C4-2B (cell line): ENCODE results near the gene DENND4B.

Source experiments
- H3K27ac ChIP-seq: fragments of 450-650 bp; 2 replicates; pipeline ENCODE4 v1.5.1; 2017
- ZFX ChIP-seq: fragments of 450-650 bp; IDR thresholded peaks from 2 replicates; pipeline ENCODE4 v1.6.1; 2017
- TF ChIP-seq, protein P1 (sequence below): fragments of 450-650 bp; conservative IDR thresholded peaks from 2 replicates; pipeline ENCODE4 v1.5.1; 2017; ENCODE audit warnings: mild to moderate bottlenecking

The DENND4B gene

DNA sequence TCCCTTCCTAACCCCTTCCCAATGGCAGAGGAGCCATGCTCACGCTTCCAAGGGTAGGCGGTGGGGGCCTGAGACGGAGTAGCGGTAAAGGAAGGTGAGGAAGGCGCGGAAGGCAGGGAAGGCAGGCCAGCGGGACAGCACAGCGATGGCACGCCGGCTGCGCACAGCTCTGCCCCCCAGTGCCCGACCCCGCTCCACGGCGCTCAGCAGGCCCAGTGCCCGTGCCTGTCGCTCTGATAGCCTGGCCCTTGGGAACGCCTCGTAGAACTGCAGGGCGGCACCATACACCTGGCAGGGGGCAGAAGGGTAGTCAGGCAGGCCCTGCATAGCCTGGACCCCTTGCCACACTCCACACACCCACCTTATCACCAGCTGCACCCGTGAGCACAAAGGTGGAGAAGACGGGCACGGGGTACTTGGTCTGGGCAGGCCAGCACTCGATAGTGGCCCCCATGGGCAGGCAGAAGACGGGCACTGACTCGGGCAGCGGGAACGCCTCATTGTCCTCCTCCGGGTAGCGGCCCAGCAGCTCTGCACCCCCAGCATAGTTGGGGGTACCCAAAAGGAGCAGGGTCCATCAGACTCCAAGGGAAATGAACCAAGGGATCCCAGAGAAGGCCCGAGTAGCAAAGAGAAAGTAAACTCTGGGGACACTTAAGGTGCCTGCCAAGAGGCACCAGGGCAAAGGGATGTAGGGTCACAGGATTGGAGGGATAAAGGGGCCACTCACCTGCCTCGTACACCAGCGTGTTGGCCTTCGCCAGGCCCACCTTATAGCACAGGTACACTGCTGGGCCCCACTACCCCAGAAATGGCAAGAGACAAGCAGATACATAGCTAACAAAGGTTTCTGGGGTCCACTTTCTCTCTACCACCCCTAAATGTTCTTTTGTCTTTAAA, 4.4 kb downstream of the DENND4B start:
- no peak for TF ChIP-seq ZFX
- TF ChIP-seq, protein P1, sequence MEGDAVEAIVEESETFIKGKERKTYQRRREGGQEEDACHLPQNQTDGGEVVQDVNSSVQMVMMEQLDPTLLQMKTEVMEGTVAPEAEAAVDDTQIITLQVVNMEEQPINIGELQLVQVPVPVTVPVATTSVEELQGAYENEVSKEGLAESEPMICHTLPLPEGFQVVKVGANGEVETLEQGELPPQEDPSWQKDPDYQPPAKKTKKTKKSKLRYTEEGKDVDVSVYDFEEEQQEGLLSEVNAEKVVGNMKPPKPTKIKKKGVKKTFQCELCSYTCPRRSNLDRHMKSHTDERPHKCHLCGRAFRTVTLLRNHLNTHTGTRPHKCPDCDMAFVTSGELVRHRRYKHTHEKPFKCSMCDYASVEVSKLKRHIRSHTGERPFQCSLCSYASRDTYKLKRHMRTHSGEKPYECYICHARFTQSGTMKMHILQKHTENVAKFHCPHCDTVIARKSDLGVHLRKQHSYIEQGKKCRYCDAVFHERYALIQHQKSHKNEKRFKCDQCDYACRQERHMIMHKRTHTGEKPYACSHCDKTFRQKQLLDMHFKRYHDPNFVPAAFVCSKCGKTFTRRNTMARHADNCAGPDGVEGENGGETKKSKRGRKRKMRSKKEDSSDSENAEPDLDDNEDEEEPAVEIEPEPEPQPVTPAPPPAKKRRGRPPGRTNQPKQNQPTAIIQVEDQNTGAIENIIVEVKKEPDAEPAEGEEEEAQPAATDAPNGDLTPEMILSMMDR, result no peak
- no peak overlapping the region for H3K27ac ChIP-seq

DNA sequence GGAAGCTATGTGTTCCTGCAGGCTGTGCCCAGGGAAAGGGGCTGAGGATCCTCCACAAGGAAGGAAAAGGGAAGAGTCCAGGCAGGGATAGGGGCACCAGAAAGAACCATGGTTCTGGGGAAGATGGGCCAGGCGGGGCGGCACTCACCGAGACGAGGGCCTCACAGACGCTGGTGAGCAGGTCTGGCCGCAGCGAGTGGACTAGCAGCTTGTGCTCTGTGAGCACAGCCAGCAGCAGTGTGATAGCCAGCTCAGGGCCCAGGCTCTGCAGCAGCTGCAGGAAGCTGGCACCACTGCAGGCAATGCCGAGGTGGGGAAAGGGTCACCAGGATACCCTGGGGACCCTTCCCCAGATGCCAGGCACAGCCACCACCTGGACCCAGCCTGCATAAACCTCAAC, 5.8 kb downstream of the DENND4B start:
- TF ChIP-seq, protein P1, result no peak
- no peak for TF ChIP-seq ZFX
- H3K27ac ChIP-seq, result no peak overlapping the region

DNA sequence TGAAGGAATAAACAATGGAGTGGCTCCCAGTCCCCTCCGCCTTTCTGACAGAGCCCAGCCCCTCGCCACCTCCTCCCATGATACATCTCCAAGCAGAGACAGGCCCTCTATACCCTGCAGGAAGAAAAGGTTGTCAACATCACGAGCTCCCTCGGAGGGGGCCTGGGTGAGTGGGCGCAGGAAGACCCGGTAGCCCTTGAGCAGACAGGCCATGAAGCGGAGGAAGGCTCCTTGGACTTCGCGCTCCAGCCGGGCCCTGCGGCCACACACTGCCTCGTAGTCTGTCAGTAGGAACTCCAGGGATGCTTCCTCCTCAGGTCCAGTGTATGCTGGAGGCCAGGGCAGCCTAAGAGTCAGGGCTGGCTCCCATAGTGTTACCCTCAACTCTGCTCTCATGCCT, 7.0 kb downstream of the DENND4B start:
- no peak overlapping the region for H3K27ac ChIP-seq
- TF ChIP-seq, protein P1, result no peak
- TF ChIP-seq ZFX, result no peak

DNA sequence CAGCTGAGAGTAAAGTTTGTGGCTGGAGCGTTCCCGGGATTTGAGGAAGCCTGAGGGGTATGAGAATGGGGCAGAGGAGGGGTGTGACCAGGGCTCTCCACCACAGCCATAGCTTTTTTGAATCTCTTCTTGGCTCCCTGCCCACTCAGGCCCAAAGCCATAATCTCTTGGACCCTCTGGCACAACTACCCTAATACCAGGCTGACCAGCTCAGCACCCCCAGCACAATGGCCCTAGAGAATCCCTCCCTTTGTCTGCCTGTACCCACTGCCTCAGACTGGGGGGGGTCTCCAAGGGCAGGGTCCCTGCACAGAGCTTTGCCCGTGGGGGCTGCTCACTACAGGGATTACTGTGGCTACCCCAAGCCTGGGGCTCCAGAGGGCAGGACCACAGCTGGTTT, 7.5 kb downstream of the DENND4B start:
- TF ChIP-seq ZFX, result no peak
- TF ChIP-seq, protein P1, result no peak
- no peak overlapping the region for H3K27ac ChIP-seq

DNA sequence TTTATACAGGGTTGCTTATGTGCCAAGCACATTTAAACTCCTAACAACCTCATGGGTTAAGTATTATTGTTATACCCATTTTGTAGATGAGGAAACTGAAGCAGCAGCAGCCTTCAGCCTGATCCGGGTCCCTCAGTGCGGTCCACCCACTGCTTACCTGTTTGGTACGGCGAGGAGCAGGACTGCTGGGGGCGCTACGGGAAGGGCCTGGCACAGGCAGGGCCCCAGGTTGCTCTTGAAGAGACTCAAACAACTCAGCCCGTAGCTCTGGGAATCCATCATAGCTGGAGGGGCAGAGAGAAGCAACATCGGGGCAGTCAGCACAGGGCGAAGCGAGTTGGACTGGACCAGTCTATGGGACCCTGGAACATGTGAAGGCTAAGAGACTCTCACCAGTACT, 9.2 kb downstream of the DENND4B start:
- TF ChIP-seq ZFX, result no peak
- TF ChIP-seq, protein P1, result no peak
- H3K27ac ChIP-seq, result no peak overlapping the region

DNA sequence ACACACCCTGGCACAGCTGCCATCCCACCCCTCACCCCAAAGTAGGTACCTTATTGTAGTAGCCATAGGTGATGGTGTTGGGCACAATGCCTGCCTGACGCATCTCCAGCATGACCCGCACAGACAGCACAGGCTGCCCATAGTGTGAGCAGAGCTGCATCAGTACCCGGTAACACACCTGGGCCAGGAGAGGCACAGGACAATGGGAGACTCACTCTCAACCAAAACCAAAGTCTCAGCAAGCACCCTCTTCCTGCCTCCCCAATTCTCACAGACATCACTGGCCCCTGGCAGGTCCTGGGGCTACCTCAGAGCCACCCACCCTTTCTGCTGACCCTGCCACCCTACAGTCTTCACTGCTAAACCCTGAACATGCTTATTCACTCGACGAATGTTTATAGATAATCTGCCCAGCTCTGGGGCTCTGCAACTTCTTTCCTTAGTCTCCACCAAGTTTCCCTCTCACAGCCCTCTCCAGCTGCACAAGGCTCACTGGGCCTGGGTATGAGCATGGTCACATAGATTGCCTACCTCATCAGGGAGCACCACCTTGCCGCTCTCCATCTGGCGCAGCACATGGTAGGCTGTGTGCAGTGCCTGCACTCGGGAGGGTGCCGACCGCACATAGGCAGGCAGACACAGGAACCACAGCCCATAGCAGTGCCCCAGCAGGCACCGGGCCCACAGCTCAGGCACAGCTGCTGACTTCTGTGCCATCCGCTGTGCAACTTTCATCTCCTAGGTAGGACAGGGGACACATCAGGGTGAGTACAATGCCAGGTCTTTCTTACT, 10.3 kb downstream of the DENND4B start:
- TF ChIP-seq, protein P1, result no peak
- H3K27ac ChIP-seq, result no peak overlapping the region

DNA sequence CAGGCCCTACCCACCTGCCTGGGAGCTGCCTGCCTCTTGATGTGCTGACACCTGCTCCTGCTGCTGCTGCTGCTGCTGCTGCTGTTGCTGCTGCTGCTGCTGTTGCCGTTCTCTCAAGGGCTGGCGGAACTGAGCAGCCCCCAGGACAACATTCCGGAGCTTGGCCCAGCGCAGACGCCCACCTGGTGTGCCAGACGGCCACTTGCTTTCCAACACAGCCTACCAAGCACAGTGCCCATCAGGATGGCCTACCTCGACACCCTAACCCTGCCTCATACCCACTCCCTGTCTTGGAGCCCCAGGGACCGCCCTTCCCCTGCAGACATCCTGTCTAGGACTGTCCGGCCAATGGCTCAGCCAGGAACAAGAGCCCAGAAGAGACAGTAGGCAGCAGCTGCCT, 11.8 kb downstream of the DENND4B start:
- no peak overlapping the region for H3K27ac ChIP-seq
- no peak for TF ChIP-seq ZFX
- TF ChIP-seq, protein P1, result no peak
